H1 (cell line): ENCODE results near the gene RERE. TPM values are rescaled to one million over a fixed set of nuclear protein-coding genes. Genes with fewer than 3 reads are reported as not detected.
A peak's percentile ranks its signal among the peaks of the same experiment; 100 is the strongest.

Experiments
- CTCF ChIA-PET: fragments of 300-600 bp; sonication (Branson Sonifier 250); formaldehyde crosslinking; loops from one replicate; lab custom pipeline; 2021; ENCODE audit not compliant: partially characterized antibody; lab: Charles Lee
- POLR2A ChIA-PET: fragments of 300-600 bp; sonication (Branson Sonifier 250); formaldehyde crosslinking; loops from one replicate; lab custom pipeline; 2021; ENCODE audit warnings: inconsistent platforms; ENCODE audit not compliant: partially characterized antibody; lab: Charles Lee
- DNase-seq, 2 experiments: peaks; one replicate each; pipeline versions ENCODE4 v3.0.0 to v3.0.0-alpha.2; 2010 to 2022; ENCODE audit warnings: low spot score in 2 of 2, low read depth in 1 of 2, mixed read lengths in 1 of 2
- FAIRE-seq: peaks from 2 replicates; lab custom pipeline; 2011; peaks lifted over from hg19 to GRCh38; lab: Jason Lieb, UNC
- H2AFZ ChIP-seq: 2 replicates; pipeline ENCODE4 v1.8.1; 2012; ENCODE audit warnings: low read length, inconsistent platforms
- H2AK5ac ChIP-seq: 2 replicates; pipeline ENCODE4 v1.6.1; 2013; ENCODE audit warnings: low read depth, low read length
- H2BK120ac ChIP-seq: replicated peaks from 2 replicates; pipeline ENCODE3; 2013; ENCODE audit warnings: low read depth, low read length, inconsistent platforms
- H2BK12ac ChIP-seq: 2 replicates; pipeline ENCODE4 v1.6.1; 2013; ENCODE audit warnings: low read depth, low read length
- H2BK15ac ChIP-seq: 2 replicates; pipeline ENCODE4 v1.6.1; 2013; ENCODE audit warnings: low read length
- H2BK20ac ChIP-seq: 2 replicates; pipeline ENCODE4 v1.6.1; 2013; ENCODE audit warnings: low read length
- H2BK5ac ChIP-seq: 2 replicates; pipeline ENCODE4 v1.6.1; 2013; ENCODE audit warnings: low read depth, low read length
- H3K14ac ChIP-seq: 2 replicates; pipeline ENCODE4 v1.6.1; 2013; ENCODE audit warnings: inconsistent platforms; ENCODE audit not compliant: insufficient read length
- H3K18ac ChIP-seq: 2 replicates; pipeline ENCODE4 v1.6.1; 2013; ENCODE audit warnings: low read length; ENCODE audit errors: extremely low read depth
- H3K23ac ChIP-seq: 2 replicates; pipeline ENCODE4 v1.6.1; 2013; ENCODE audit warnings: inconsistent platforms; ENCODE audit not compliant: insufficient read length
- H3K23me2 ChIP-seq: 2 replicates; pipeline ENCODE4 v1.6.1; 2013; ENCODE audit warnings: low read depth, low read length
- H3K27ac ChIP-seq: 2 replicates; pipeline ENCODE4 v1.6.1; 2011; ENCODE audit warnings: low read depth, low read length, inconsistent platforms
- H3K27me3 ChIP-seq, 4 experiments: replicated peaks in 1 of 4; 1 replicate in 1 of 4; 2 replicates in 3 of 4; pipeline versions ENCODE4 v1.6.1 to v1.8.1; 2011 to 2013; ENCODE audit warnings: low read length in 3 of 4, mild to moderate bottlenecking in 3 of 4, inconsistent platforms in 2 of 4, mixed read lengths in 2 of 4, moderate library complexity in 1 of 4; ENCODE audit not compliant: control insufficient read depth in 3 of 4, insufficient read depth in 3 of 4; ENCODE audit errors: extremely low read depth in 1 of 4
- H3K36me3 ChIP-seq, 4 experiments: 2 replicates each; pipeline versions ENCODE4 v1.6.1 to v1.8.1; 2011 to 2013; ENCODE audit warnings: mild to moderate bottlenecking in 4 of 4, low read length in 3 of 4, moderate library complexity in 2 of 4, control low read depth in 1 of 4, inconsistent platforms in 1 of 4; ENCODE audit not compliant: insufficient read depth in 4 of 4, control insufficient read depth in 2 of 4
- H3K4ac ChIP-seq: replicated peaks from 2 replicates; pipeline ENCODE3; 2013; ENCODE audit warnings: low read length, low read depth, mixed read lengths, inconsistent platforms; ENCODE audit not compliant: insufficient read length
- H3K4me1 ChIP-seq, 4 experiments: replicated peaks in 1 of 4; 1 replicate in 1 of 4; 2 replicates in 3 of 4; pipeline versions ENCODE4 v1.6.1 to v1.8.1; 2011 to 2013; ENCODE audit warnings: low read length in 3 of 4, inconsistent platforms in 2 of 4, mixed read lengths in 1 of 4; ENCODE audit not compliant: insufficient read depth in 4 of 4, control insufficient read depth in 3 of 4
- H3K4me2 ChIP-seq, 2 experiments: 2 replicates each; pipeline versions ENCODE4 v1.6.1 to v1.8.1; 2011 to 2013; ENCODE audit warnings: low read depth in 2 of 2, low read length in 2 of 2, control low read depth in 1 of 2, inconsistent platforms in 1 of 2, mild to moderate bottlenecking in 1 of 2; ENCODE audit not compliant: insufficient read depth in 1 of 2
- H3K4me3 ChIP-seq, 4 experiments: fragments of 200-600, 300-600 bp in 1 of 4; sonication (generic), shearing (Covaris generic), sonication (Bioruptor Twin) in 1 of 4; 2 replicates each; pipeline versions ENCODE4 v1.5.1 to v1.8.1; 2011 to 2016; ENCODE audit warnings: low read length in 4 of 4, low read depth in 3 of 4, control low read depth in 2 of 4, inconsistent platforms in 2 of 4, mild to moderate bottlenecking in 2 of 4, mixed read lengths in 1 of 4, moderate library complexity in 1 of 4; ENCODE audit not compliant: insufficient read depth in 2 of 4; ENCODE audit errors: extremely low read depth in 1 of 4
- H3K56ac ChIP-seq: replicated peaks from 2 replicates; pipeline ENCODE3; 2013; ENCODE audit warnings: low read depth, mild to moderate bottlenecking, mixed read lengths, low read length, inconsistent platforms; ENCODE audit not compliant: insufficient read length
- H3K79me1 ChIP-seq: 2 replicates; pipeline ENCODE4 v1.6.1; 2013; ENCODE audit warnings: low read depth, low read length, control low read depth
- H3K79me2 ChIP-seq, 2 experiments: 2 replicates each; pipeline versions ENCODE4 v1.6.1 to v1.8.1; 2012 to 2013; ENCODE audit warnings: low read length in 2 of 2, mild to moderate bottlenecking in 2 of 2, inconsistent platforms in 1 of 2; ENCODE audit not compliant: insufficient read depth in 2 of 2, control insufficient read depth in 1 of 2
- H3K9ac ChIP-seq, 4 experiments: replicated peaks in 1 of 4; 1 replicate in 1 of 4; 2 replicates in 3 of 4; pipeline versions ENCODE4 v1.6.1 to v1.8.1; 2011 to 2013; ENCODE audit warnings: low read depth in 3 of 4, low read length in 3 of 4, control low read depth in 2 of 4, mild to moderate bottlenecking in 2 of 4, moderate library complexity in 2 of 4, inconsistent platforms in 1 of 4; ENCODE audit errors: extremely low read depth in 1 of 4
- H3K9me3 ChIP-seq, 2 experiments: 2 replicates each; pipeline versions ENCODE4 v1.6.1 to v1.8.1; 2012 to 2013; ENCODE audit warnings: mild to moderate bottlenecking in 2 of 2, moderate library complexity in 2 of 2, control low read depth in 1 of 2, inconsistent platforms in 1 of 2, low read depth in 1 of 2, low read length in 1 of 2, mixed read lengths in 1 of 2; ENCODE audit not compliant: insufficient read depth in 2 of 2
- H4K20me1 ChIP-seq, 2 experiments: replicated peaks in 1 of 2; 2 replicates each; pipeline versions ENCODE3 to v1.8.1; 2011 to 2013; ENCODE audit warnings: inconsistent platforms in 2 of 2, low read length in 2 of 2, mild to moderate bottlenecking in 1 of 2; ENCODE audit not compliant: insufficient read depth in 2 of 2, control insufficient read depth in 1 of 2
- H4K5ac ChIP-seq: 2 replicates; pipeline ENCODE4 v1.6.1; 2013; ENCODE audit warnings: low read length, low read depth, mixed read lengths, inconsistent platforms; ENCODE audit not compliant: insufficient read length
- H4K8ac ChIP-seq: 2 replicates; pipeline ENCODE4 v1.8.0; 2013; ENCODE audit warnings: mild to moderate bottlenecking, moderate library complexity, low read length, inconsistent platforms; ENCODE audit not compliant: insufficient read depth; ENCODE audit errors: extremely low read depth
- H4K91ac ChIP-seq: replicated peaks from 2 replicates; pipeline ENCODE3; 2013; ENCODE audit warnings: low read length, mixed read lengths, inconsistent platforms; ENCODE audit not compliant: insufficient read length
- EP300 ChIP-seq, 2 experiments: IDR thresholded peaks; 1 replicate in 1 of 2; 2 replicates in 1 of 2; pipeline ENCODE4 v1.6.1; 2011 to 2012; ENCODE audit warnings: low read depth in 2 of 2, low read length in 2 of 2, mild to moderate bottlenecking in 2 of 2, borderline replicate concordance in 1 of 2, inconsistent platforms in 1 of 2, moderate library complexity in 1 of 2
- FOSL1 ChIP-seq: IDR thresholded peaks from 2 replicates; pipeline ENCODE4 v1.6.1; 2011; ENCODE audit warnings: mild to moderate bottlenecking, low read depth, low read length, moderate library complexity; ENCODE audit not compliant: insufficient read depth
- GABPA ChIP-seq: IDR thresholded peaks from 2 replicates; pipeline ENCODE4 v1.6.1; 2011; ENCODE audit warnings: mild to moderate bottlenecking, low read length, moderate library complexity, borderline replicate concordance; ENCODE audit not compliant: insufficient read depth
- RAD21 ChIP-seq, 2 experiments: IDR thresholded peaks in 1 of 2; conservative IDR thresholded peaks in 1 of 2; 2 replicates each; pipeline ENCODE4 v1.6.1; 2011; ENCODE audit warnings: low read depth in 2 of 2, low read length in 2 of 2, improper control_type of control experiment in 1 of 2, inconsistent platforms in 1 of 2, mild to moderate bottlenecking in 1 of 2, moderate library complexity in 1 of 2
- whole genome bisulfite sequencing, 2 experiments: shearing (Covaris generic) in 1 of 2; methylation state at CpG; one replicate each; pipeline versions ENCODE4 v1.1.6 to v1.1.7; 2013 to 2015; ENCODE audit warnings: low lambda C conversion rate in 2 of 2, mixed read lengths in 2 of 2, inconsistent platforms in 1 of 2, low coverage in 1 of 2, missing lambda C conversion rate in 1 of 2; ENCODE audit not compliant: insufficient replicate concordance in 2 of 2, insufficient coverage in 1 of 2, insufficient read length in 1 of 2; ENCODE audit errors: extremely low coverage in 1 of 2, missing lambda C conversion rate in 1 of 2; 5-methylcytosine and 5-hydroxymethylcytosine counted together
- polyA plus RNA-seq, 7 experiments: library from polyadenylated mRNA; depleted of rRNA in 3 of 7; stranded (reverse) in 5 of 7; unstranded in 2 of 7; fragments of >200 nt in 5 of 7; fragments of 200-250 nt in 2 of 7; gene quantifications; 1 replicate in 5 of 7; 2 replicates in 1 of 7; 4 replicates in 1 of 7; pipeline versions ENCODE4 v1.2.1 to v1.2.3, GENCODE V29; 2011 to 2013; ENCODE audit warnings: missing spikeins in 2 of 7, mixed read lengths in 2 of 7
- total RNA-seq: library from RNA; stranded (reverse); fragmentation: NEBNext Ultra II Directional; extraction: Animal tissue kit (Norgen Biotek cat#: 25700); gene quantifications from 2 replicates; pipeline ENCODE4 v1.2.1, GENCODE V29; 2021
- TF ChIP-seq, protein P1 (sequence below), 3 experiments: IDR thresholded peaks; 1 replicate in 2 of 3; 2 replicates in 1 of 3; pipeline versions ENCODE4 v1.5.1 to v1.6.1; 2011; ENCODE audit warnings: low read length in 3 of 3, mild to moderate bottlenecking in 3 of 3, inconsistent platforms in 2 of 3, low read depth in 1 of 3, moderate library complexity in 1 of 3; ENCODE audit not compliant: insufficient read depth in 1 of 3; ENCODE audit errors: control extremely low read depth in 1 of 3

The RERE gene
- total and polyA plus RNA-seq, 2 of the 8 experiments (the other 6 are each of a cell fraction or from before 2014, with no cell fraction given): 15.3 to 142 TPM

DNA sequence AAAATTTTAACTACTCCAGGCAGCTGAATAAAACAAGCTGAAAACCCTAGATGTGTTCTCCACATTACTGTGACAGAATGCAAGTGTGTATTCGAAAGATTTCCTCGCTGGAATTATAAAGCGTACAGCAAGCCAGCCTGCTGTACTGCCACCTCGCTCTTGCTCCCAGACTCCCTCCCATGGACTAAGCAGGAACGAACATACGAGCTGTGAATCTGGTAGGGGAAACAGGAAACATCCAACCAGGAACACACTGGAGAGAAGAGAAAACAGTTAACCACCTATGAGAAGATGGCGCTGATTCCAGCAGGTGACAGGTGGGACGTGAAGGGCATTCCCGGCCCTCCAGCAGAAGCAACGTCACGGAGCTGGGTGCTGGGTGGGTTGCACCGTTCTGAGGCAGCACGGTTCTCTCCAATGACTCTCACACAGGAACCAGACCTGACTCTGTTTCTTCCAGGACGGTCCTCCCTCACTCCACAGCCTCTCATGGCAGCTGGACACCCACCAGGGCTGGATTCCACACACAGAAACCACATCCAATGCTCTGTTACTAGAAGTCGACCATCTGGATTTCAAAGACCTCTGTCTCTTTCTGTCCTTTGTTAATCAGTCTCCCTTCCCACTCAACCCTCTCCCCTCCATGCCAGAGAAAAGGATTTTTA is 219.2 kb downstream of the RERE start:
- H4K8ac ChIP-seq: no peak overlapping the region
- H3K23me2 ChIP-seq: no peaks in the 10 kb centered on the region; the same call in 1 of the 2 replicates
- 84% methylated on average over 15 of the region's 15 CpGs; no CpG with 5 or more reads in 1 of the 2 experiments for WGBS, 2 experiments
- H2AK5ac ChIP-seq: no peak overlapping the region
- ChIA-PET CTCF (interaction anchor here (0.7 to 3.9 kb wide), 7 partner anchors 10 to 133 kb away, joined by 3 to 16 read pairs (median 4); no protein-coding TSS in a partner anchor), POLR2A (interaction anchor here (0.5 to 2.2 kb wide), 3 partner anchors 11 to 103 kb away, joined by 3 to 7 read pairs (median 3); no protein-coding TSS in a partner anchor)
- H2BK5ac ChIP-seq: no peak overlapping the region
- H3K4me1 ChIP-seq: peaks cover 0 to 11% (median 4%) of the 10 kb centered on the region in 4 experiments; a peak in 3 of 7 replicates
- H4K5ac ChIP-seq: no peak overlapping the region
- no peaks in the 10 kb centered on the region for H3K27me3 ChIP-seq
- H4K91ac ChIP-seq: no peak overlapping the region
- FAIRE-seq: no peak
- H2BK20ac ChIP-seq: no peak overlapping the region
- H3K56ac ChIP-seq: no peak overlapping the region
- TF ChIP-seq EP300 (IDR thresholded peaks at IDR 0.05; ENCODE audit: borderline replicate concordance in 1 of 2, low read depth in 2 of 2, low read length in 2 of 2) (no peak), RAD21 (IDR thresholded peaks at IDR 0.05 in 1 of 2, conservative IDR thresholded peaks at IDR 0.05 in 1 of 2; ENCODE audit: low read depth in 2 of 2, low read length in 2 of 2) (peak; percentile 10 to 37; a peak in 1 of 4 replicates), GABPA (no peak), FOSL1 (no peak)
- TF ChIP-seq, protein P1, sequence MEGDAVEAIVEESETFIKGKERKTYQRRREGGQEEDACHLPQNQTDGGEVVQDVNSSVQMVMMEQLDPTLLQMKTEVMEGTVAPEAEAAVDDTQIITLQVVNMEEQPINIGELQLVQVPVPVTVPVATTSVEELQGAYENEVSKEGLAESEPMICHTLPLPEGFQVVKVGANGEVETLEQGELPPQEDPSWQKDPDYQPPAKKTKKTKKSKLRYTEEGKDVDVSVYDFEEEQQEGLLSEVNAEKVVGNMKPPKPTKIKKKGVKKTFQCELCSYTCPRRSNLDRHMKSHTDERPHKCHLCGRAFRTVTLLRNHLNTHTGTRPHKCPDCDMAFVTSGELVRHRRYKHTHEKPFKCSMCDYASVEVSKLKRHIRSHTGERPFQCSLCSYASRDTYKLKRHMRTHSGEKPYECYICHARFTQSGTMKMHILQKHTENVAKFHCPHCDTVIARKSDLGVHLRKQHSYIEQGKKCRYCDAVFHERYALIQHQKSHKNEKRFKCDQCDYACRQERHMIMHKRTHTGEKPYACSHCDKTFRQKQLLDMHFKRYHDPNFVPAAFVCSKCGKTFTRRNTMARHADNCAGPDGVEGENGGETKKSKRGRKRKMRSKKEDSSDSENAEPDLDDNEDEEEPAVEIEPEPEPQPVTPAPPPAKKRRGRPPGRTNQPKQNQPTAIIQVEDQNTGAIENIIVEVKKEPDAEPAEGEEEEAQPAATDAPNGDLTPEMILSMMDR (IDR thresholded peaks at IDR 0.05; ENCODE audit: control extremely low read depth in 1 of 3, insufficient read depth in 1 of 3, low read depth in 1 of 3, low read length in 3 of 3): peak in 2 of 3 experiments; percentile 19 to 36; a peak in 2 of 4 replicates
- peaks cover 11% of the 10 kb centered on the region; the same call in 1 of the 2 replicates for H3K79me1 ChIP-seq
- no peaks in the 10 kb centered on the region for H3K9me3 ChIP-seq
- H3K14ac ChIP-seq: no peak overlapping the region
- H3K27ac ChIP-seq: no peak overlapping the region
- H3K36me3 ChIP-seq: 0 out of 8 replicates have a peak, but pooled peaks cover 0 to 7% (median 0%) of the 10 kb centered on the region in 4 experiments
- DNase-seq: no peak
- H2BK120ac ChIP-seq: no peak overlapping the region
- H3K79me2 ChIP-seq: peaks cover 10 to 94% of the 10 kb centered on the region in 2 experiments
- no peak overlapping the region for H2BK15ac ChIP-seq
- H3K18ac ChIP-seq: no peak overlapping the region
- H2AFZ ChIP-seq: no peak overlapping the region
- H3K4ac ChIP-seq: no peak overlapping the region
- H4K20me1 ChIP-seq: peaks cover 8 to 16% of the 10 kb centered on the region in 2 experiments
- no peak overlapping the region for H3K23ac ChIP-seq
- no peak overlapping the region for H3K9ac ChIP-seq
- H3K4me2 ChIP-seq: no peak overlapping the region
- H3K4me3 ChIP-seq: no peak overlapping the region
- no peak overlapping the region for H2BK12ac ChIP-seq
